ENCODE measurements around the gene ZNF606. TPM values are rescaled to one million over a fixed set of nuclear protein-coding genes. Genes with fewer than 3 reads are reported as not detected.
"Not testable (repeated sequence)": the region's sequence is repeated elsewhere in the genome, so short reads cannot be mapped to it uniquely, and the experiment has no call there.

ZNF606 gene
- total RNA-seq, 1 donor from 2014 or later, result 6.3 TPM

GRCh38 chr19:58035863-58036262, 33.2 kb upstream of the ZNF606 start:
- H3K27me3 Mint-ChIP-seq (ENCODE audit: low read depth), result no peaks in the 10 kb centered on the region
- H3K27ac Mint-ChIP-seq, result no peak overlapping the region
- H3K9me3 Mint-ChIP-seq, result peaks cover 45% of the 10 kb centered on the region
- H3K36me3 Mint-ChIP-seq (ENCODE audit: low read depth), result peaks cover 10% of the 10 kb centered on the region
- H3K4me3 Mint-ChIP-seq (ENCODE audit: low read depth), result no peak overlapping the region
- intact Hi-C loops (cut with micrococcal nuclease), result no loop called here
- H3K4me1 Mint-ChIP-seq (ENCODE audit: low read depth), result no peaks in the 10 kb centered on the region
- no peak for DNase-seq (ENCODE audit: low spot score)

GRCh38 chr19:58034477-58034793, 31.8 kb upstream of the ZNF606 start:
- H3K36me3 Mint-ChIP-seq (ENCODE audit: low read depth), result peaks cover 10% of the 10 kb centered on the region
- no peak overlapping the region for H3K4me3 Mint-ChIP-seq (ENCODE audit: low read depth)
- DNase-seq (ENCODE audit: low spot score), result no peak
- H3K9me3 Mint-ChIP-seq, result peaks cover 43% of the 10 kb centered on the region
- no peaks in the 10 kb centered on the region for H3K4me1 Mint-ChIP-seq (ENCODE audit: low read depth)
- H3K27me3 Mint-ChIP-seq (ENCODE audit: low read depth), result no peaks in the 10 kb centered on the region
- intact Hi-C loops (cut with micrococcal nuclease), result no loop called here
- no peak overlapping the region for H3K27ac Mint-ChIP-seq

- H3K9me3 Mint-ChIP-seq, result peaks cover 48% of the 10 kb centered on the region
- no peaks in the 10 kb centered on the region for H3K27me3 Mint-ChIP-seq (ENCODE audit: low read depth)
- H3K4me3 Mint-ChIP-seq (ENCODE audit: low read depth), result no peak within 1 kb of the TSS
- H3K4me1 Mint-ChIP-seq (ENCODE audit: low read depth), result no peaks in the 10 kb centered on the region
- intact Hi-C loops (cut with micrococcal nuclease), result no loop called here
- DNase-seq (ENCODE audit: low spot score), result no peak
- H3K27ac Mint-ChIP-seq, result no peak within 1 kb of the TSS
- peaks cover 10% of the 10 kb centered on the region for H3K36me3 Mint-ChIP-seq (ENCODE audit: low read depth)
Measured at GRCh38 chr19:58033741-58034476, 31.3 kb upstream of the ZNF606 start, which contains the start of gene ZSCAN1. ZSCAN1 (plus strand) TSS chr19:58034025; CDS start chr19:58037837, 3,812 bp downstream.

GRCh38 chr19:58024661-58025060, 22.0 kb upstream of the ZNF606 start:
- peaks cover 68% of the 10 kb centered on the region for H3K9me3 Mint-ChIP-seq
- H3K36me3 Mint-ChIP-seq (ENCODE audit: low read depth), result peaks cover 3% of the 10 kb centered on the region
- no peak overlapping the region for H3K4me3 Mint-ChIP-seq (ENCODE audit: low read depth)

GRCh38 chr19:58022283-58022660, 19.7 kb upstream of the ZNF606 start:
- peaks cover 3% of the 10 kb centered on the region for H3K36me3 Mint-ChIP-seq (ENCODE audit: low read depth)
- H3K9me3 Mint-ChIP-seq, result peaks cover 61% of the 10 kb centered on the region
- H3K4me1 Mint-ChIP-seq (ENCODE audit: low read depth), result no peaks in the 10 kb centered on the region
- no peak overlapping the region for H3K27ac Mint-ChIP-seq
- intact Hi-C loops (cut with micrococcal nuclease), result no loop called here
- DNase-seq (ENCODE audit: low spot score), result no peak
- no peak overlapping the region for H3K4me3 Mint-ChIP-seq (ENCODE audit: low read depth)
- no peaks in the 10 kb centered on the region for H3K27me3 Mint-ChIP-seq (ENCODE audit: low read depth)

More at GRCh38 chr19:58024661-58025060, 22.0 kb upstream of the ZNF606 start:
- Mint-ChIP-seq H3K4me1 (ENCODE audit: low read depth) (no peaks in the 10 kb centered on the region), H3K27me3 (ENCODE audit: low read depth) (no peaks in the 10 kb centered on the region), H3K27ac (no peak overlapping the region)
- intact Hi-C loops (cut with micrococcal nuclease), result no loop called here
- DNase-seq (ENCODE audit: low spot score), result no peak

- H3K9me3 Mint-ChIP-seq, result peaks cover 56% of the 10 kb centered on the region
- H3K27me3 Mint-ChIP-seq (ENCODE audit: low read depth), result no peaks in the 10 kb centered on the region
- H3K4me1 Mint-ChIP-seq (ENCODE audit: low read depth), result no peaks in the 10 kb centered on the region
- no peak overlapping the region for H3K27ac Mint-ChIP-seq
- intact Hi-C loops (cut with micrococcal nuclease), result no loop called here
- peaks cover 3% of the 10 kb centered on the region for H3K36me3 Mint-ChIP-seq (ENCODE audit: low read depth)
- no peak overlapping the region for H3K4me3 Mint-ChIP-seq (ENCODE audit: low read depth)
- no peak for DNase-seq (ENCODE audit: low spot score)
Measured at GRCh38 chr19:58021541-58022282, 19.1 kb upstream of the ZNF606 start.

- Mint-ChIP-seq H3K4me1 (ENCODE audit: low read depth) (no peaks in the 10 kb centered on the region), H3K36me3 (ENCODE audit: low read depth) (peaks cover 3% of the 10 kb centered on the region), H3K27ac (no peak overlapping the region), H3K27me3 (ENCODE audit: low read depth) (no peaks in the 10 kb centered on the region), H3K9me3 (peaks cover 51% of the 10 kb centered on the region), H3K4me3 (ENCODE audit: low read depth) (no peak overlapping the region)
- intact Hi-C loops (cut with micrococcal nuclease), result no loop called here
- no peak for DNase-seq (ENCODE audit: low spot score)
Measured at GRCh38 chr19:58020129-58020528, 17.5 kb upstream of the ZNF606 start.

GRCh38 chr19:58014141-58014540, 11.5 kb upstream of the ZNF606 start:
- H3K4me3 Mint-ChIP-seq (ENCODE audit: low read depth), result no peak overlapping the region
- H3K9me3 Mint-ChIP-seq, result peaks cover 48% of the 10 kb centered on the region
- intact Hi-C loops (cut with micrococcal nuclease), result no loop called here
- no peak for DNase-seq (ENCODE audit: low spot score)
- H3K36me3 Mint-ChIP-seq (ENCODE audit: low read depth), result no peaks in the 10 kb centered on the region
- no peaks in the 10 kb centered on the region for H3K4me1 Mint-ChIP-seq (ENCODE audit: low read depth)
- H3K27ac Mint-ChIP-seq, result no peak overlapping the region
- H3K27me3 Mint-ChIP-seq (ENCODE audit: low read depth), result no peaks in the 10 kb centered on the region

- no peaks in the 10 kb centered on the region for H3K27me3 Mint-ChIP-seq (ENCODE audit: low read depth)
- H3K4me3 Mint-ChIP-seq (ENCODE audit: low read depth), result no peak overlapping the region
- no peak for DNase-seq (ENCODE audit: low spot score)
- H3K4me1 Mint-ChIP-seq (ENCODE audit: low read depth), result peaks cover 2% of the 10 kb centered on the region
- peaks cover 28% of the 10 kb centered on the region for H3K36me3 Mint-ChIP-seq (ENCODE audit: low read depth)
- peaks cover 61% of the 10 kb centered on the region for H3K9me3 Mint-ChIP-seq
- H3K27ac Mint-ChIP-seq, result no peak overlapping the region
- intact Hi-C loops (cut with micrococcal nuclease), result no loop called here
Measured at GRCh38 chr19:58010507-58010906, 7.9 kb upstream of the ZNF606 start.

- H3K27ac Mint-ChIP-seq, result no peak overlapping the region
Measured at GRCh38 chr19:58009666-58010301, 7.2 kb upstream of the ZNF606 start.

GRCh38 chr19:58009301-58009665, 6.7 kb upstream of the ZNF606 start:
- Mint-ChIP-seq H3K27me3 (ENCODE audit: low read depth) (no peaks in the 10 kb centered on the region), H3K27ac (no peak overlapping the region), H3K4me3 (ENCODE audit: low read depth) (peak overlapping the region; percentile 77), H3K9me3 (peaks cover 68% of the 10 kb centered on the region), H3K4me1 (ENCODE audit: low read depth) (peaks cover 6% of the 10 kb centered on the region), H3K36me3 (ENCODE audit: low read depth) (peaks cover 40% of the 10 kb centered on the region)
- DNase-seq (ENCODE audit: low spot score), result no peak
- intact Hi-C loops (cut with micrococcal nuclease), result no loop called here

More at GRCh38 chr19:58009666-58010301, 7.2 kb upstream of the ZNF606 start:
- Mint-ChIP-seq H3K36me3 (ENCODE audit: low read depth) (peaks cover 35% of the 10 kb centered on the region), H3K9me3 (peaks cover 65% of the 10 kb centered on the region), H3K27me3 (ENCODE audit: low read depth) (no peaks in the 10 kb centered on the region), H3K4me1 (ENCODE audit: low read depth) (peaks cover 2% of the 10 kb centered on the region), H3K4me3 (ENCODE audit: low read depth) (peak overlapping the region; percentile 77)
- peak; percentile 65 for DNase-seq (ENCODE audit: low spot score)
- intact Hi-C loops (cut with micrococcal nuclease), result no loop called here

GRCh38 chr19:58008877-58009276, 6.3 kb upstream of the ZNF606 start:
- H3K4me1 Mint-ChIP-seq (ENCODE audit: low read depth); intact Hi-C loops (cut with micrococcal nuclease); DNase-seq (ENCODE audit: low spot score); H3K27me3 Mint-ChIP-seq (ENCODE audit: low read depth); H3K27ac Mint-ChIP-seq: not testable (repeated sequence)
- Mint-ChIP-seq H3K9me3 (peaks cover 70% of the 10 kb centered on the region), H3K4me3 (ENCODE audit: low read depth) (peak overlapping the region; percentile 77), H3K36me3 (ENCODE audit: low read depth) (peaks cover 44% of the 10 kb centered on the region)

GRCh38 chr19:58007285-58007684, 4.7 kb upstream of the ZNF606 start:
- H3K27me3 Mint-ChIP-seq (ENCODE audit: low read depth), result no peaks in the 10 kb centered on the region
- no peak for DNase-seq (ENCODE audit: low spot score)
- peaks cover 56% of the 10 kb centered on the region for H3K36me3 Mint-ChIP-seq (ENCODE audit: low read depth)
- H3K27ac Mint-ChIP-seq, result no peak overlapping the region
- H3K4me1 Mint-ChIP-seq (ENCODE audit: low read depth), result peaks cover 6% of the 10 kb centered on the region
- H3K9me3 Mint-ChIP-seq, result peaks cover 66% of the 10 kb centered on the region
- intact Hi-C loops (cut with micrococcal nuclease), result no loop called here
- no peak overlapping the region for H3K4me3 Mint-ChIP-seq (ENCODE audit: low read depth)
